HepG2 (cell line): ENCODE measurements around the gene TUBB4A. TPM values are rescaled to one million over a fixed set of nuclear protein-coding genes. Genes with fewer than 3 reads are reported as not detected.

Experiments
- AGO2 ChIP-seq: fragments of 200-400 bp; formaldehyde crosslinking; optimal IDR thresholded peaks from 2 replicates; pipeline ENCODE3; 2017; ENCODE audit warnings: mild to moderate bottlenecking, low read depth, low read length, moderate library complexity
- ARID4A ChIP-seq: sonication (generic); formaldehyde crosslinking; IDR thresholded peaks from 2 replicates; pipeline ENCODE4 v1.5.0; 2020; ENCODE audit warnings: mild to moderate bottlenecking, missing genetic modification reagents, borderline replicate concordance
- ARNT ChIP-seq: fragments of 450-650 bp; IDR thresholded peaks from 2 replicates; pipeline ENCODE4 v1.6.1; 2017
- CENPT ChIP-seq: sonication (generic); formaldehyde crosslinking; IDR thresholded peaks from 2 replicates; pipeline ENCODE4 v1.8.0; 2022; ENCODE audit warnings: low read depth, mild to moderate bottlenecking, moderate library complexity, missing genetic modification reagents
- GTF2F1 ChIP-seq: fragments of 150-350 bp; IDR thresholded peaks from 2 replicates; pipeline ENCODE4 v1.6.1; 2014; ENCODE audit warnings: low read length
- KDM5B ChIP-seq: sonication (generic); formaldehyde crosslinking; IDR thresholded peaks from 2 replicates; pipeline ENCODE4 v1.4.0; 2020; ENCODE audit warnings: missing genetic modification reagents, mild to moderate bottlenecking, borderline replicate concordance
- LBX2 ChIP-seq: sonication (generic); formaldehyde crosslinking; IDR thresholded peaks from 2 replicates; pipeline ENCODE4 v1.5.0; 2020; ENCODE audit warnings: missing genetic modification reagents, mild to moderate bottlenecking, borderline replicate concordance
- MAF1 ChIP-seq: sonication (generic); formaldehyde crosslinking; IDR thresholded peaks from 2 replicates; pipeline ENCODE4 v1.5.0; 2020; ENCODE audit warnings: missing genetic modification reagents, borderline replicate concordance
- NR1H2 ChIP-seq: sonication (generic); formaldehyde crosslinking; IDR thresholded peaks from 2 replicates; pipeline ENCODE4 v1.8.1; 2022; ENCODE audit warnings: low read depth, missing genetic modification reagents, borderline replicate concordance
- PLRG1 ChIP-seq: fragments of 450-650 bp; conservative IDR thresholded peaks from 2 replicates; pipeline ENCODE4 v1.6.1; 2016
- RFX5 ChIP-seq: IDR thresholded peaks from 2 replicates; pipeline ENCODE4 v1.6.1; 2011; ENCODE audit warnings: low read depth, low read length, improper control_type of control experiment
- ZBED4 ChIP-seq: sonication (generic); formaldehyde crosslinking; IDR thresholded peaks from 2 replicates; pipeline ENCODE4 v1.4.0; 2020; ENCODE audit warnings: missing genetic modification reagents, borderline replicate concordance
- ZKSCAN1 ChIP-seq: fragments of 150-350 bp; IDR thresholded peaks from 2 replicates; pipeline ENCODE4 v1.6.1; 2014; ENCODE audit warnings: low read length
- ZNF644 ChIP-seq: IDR thresholded peaks from 2 replicates; pipeline ENCODE4 v1.6.1; 2016; ENCODE audit warnings: low read depth
- ZNF784 ChIP-seq: sonication (generic); formaldehyde crosslinking; IDR thresholded peaks from 2 replicates; pipeline ENCODE4 v1.5.1; 2020; ENCODE audit warnings: missing genetic modification reagents, mild to moderate bottlenecking, borderline replicate concordance
- ZNF816 ChIP-seq: sonication (generic); formaldehyde crosslinking; IDR thresholded peaks from 2 replicates; pipeline ENCODE4 v1.8.0; 2022; ENCODE audit warnings: missing genetic modification reagents, mild to moderate bottlenecking, borderline replicate concordance
- ZSCAN12 ChIP-seq: sonication (generic); formaldehyde crosslinking; IDR thresholded peaks from 2 replicates; pipeline ENCODE4 v1.9.0; 2021; ENCODE audit warnings: mild to moderate bottlenecking, missing genetic modification reagents
- polyA plus RNA-seq, 8 experiments: library from polyadenylated mRNA; depleted of rRNA in 3 of 8; stranded (reverse) in 7 of 8; unstranded in 1 of 8; fragments of >200 nt; fragmentation: Illumina TruSeq in 4 of 8; extraction: Trizol in 4 of 8; gene quantifications; 2 replicates each; pipeline versions ENCODE4 v1.2.1 to v1.2.3, GENCODE V29; 2011 to 2016; ENCODE audit warnings: low read depth in 4 of 8, missing spikeins in 1 of 8, mixed read lengths in 1 of 8; ENCODE audit not compliant: insufficient read depth in 1 of 8
- total RNA-seq, 5 experiments: library from RNA; depleted of rRNA; stranded (reverse); fragments of >200 nt; fragmentation: Illumina TruSeq; extraction: Trizol; gene quantifications; 2 replicates each; pipeline ENCODE4 v1.2.3, GENCODE V29; 2016; ENCODE audit warnings: low read depth in 1 of 5
- TF ChIP-seq, protein P1 (sequence below): IDR thresholded peaks from 2 replicates; pipeline ENCODE4 v1.6.1; 2012; ENCODE audit warnings: low read depth, low read length, improper control_type of control experiment

TUBB4A gene
- total and polyA plus RNA-seq, 2 of the 13 experiments (the other 11 are each of a cell fraction or from before 2014, with no cell fraction given) = not detected

GRCh38 chr19:6464070-6464873, 37.8 kb downstream of the TUBB4A start, which contains the start of gene CRB3 (continued):
- TF ChIP-seq ZBED4 (CRISPR knock-in tag) (no peak), MAF1 (CRISPR knock-in tag) (no peak), ZNF644 (CRISPR knock-in tag) (no peak), LBX2 (peak; percentile 19; the same call in 1 of the 2 replicates), ARNT (no peak), ZKSCAN1 (no peak), ZNF784 (0 out of 2 replicates have a peak, but pooled peaks have one; percentile 11), AGO2 (peak; percentile 44), ZNF816 (CRISPR knock-in tag) (no peak), RFX5 (no peak), GTF2F1 (no peak), PLRG1 (no peak), ARID4A (CRISPR knock-in tag) (peak; percentile 75; the same call in 1 of the 2 replicates), CENPT (CRISPR knock-in tag) (no peak), NR1H2 (no peak), KDM5B (CRISPR knock-in tag) (peak; percentile 14; the same call in 1 of the 2 replicates), ZSCAN12 (CRISPR knock-in tag) (no peak)
- TF ChIP-seq, protein P1, sequence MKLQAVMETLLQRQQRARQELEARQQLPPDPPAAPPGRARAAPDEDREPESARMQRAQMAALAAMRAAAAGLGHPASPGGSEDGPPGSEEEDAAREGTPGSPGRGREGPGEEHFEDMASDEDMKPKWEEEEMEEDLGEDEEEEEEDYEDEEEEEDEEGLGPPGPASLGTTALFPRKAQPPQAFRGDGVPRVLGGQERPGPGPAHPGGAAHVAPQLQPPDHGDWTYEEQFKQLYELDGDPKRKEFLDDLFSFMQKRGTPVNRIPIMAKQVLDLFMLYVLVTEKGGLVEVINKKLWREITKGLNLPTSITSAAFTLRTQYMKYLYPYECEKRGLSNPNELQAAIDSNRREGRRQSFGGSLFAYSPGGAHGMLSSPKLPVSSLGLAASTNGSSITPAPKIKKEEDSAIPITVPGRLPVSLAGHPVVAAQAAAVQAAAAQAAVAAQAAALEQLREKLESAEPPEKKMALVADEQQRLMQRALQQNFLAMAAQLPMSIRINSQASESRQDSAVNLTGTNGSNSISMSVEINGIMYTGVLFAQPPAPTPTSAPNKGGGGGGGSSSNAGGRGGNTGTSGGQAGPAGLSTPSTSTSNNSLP = no peak
